ENCODE results near the gene FAAH.

FAAH gene

GRCh38 chr1:46451948-46452930 is 58.1 kb downstream of the FAAH start:
- FAIRE-seq = no peak

DNA sequence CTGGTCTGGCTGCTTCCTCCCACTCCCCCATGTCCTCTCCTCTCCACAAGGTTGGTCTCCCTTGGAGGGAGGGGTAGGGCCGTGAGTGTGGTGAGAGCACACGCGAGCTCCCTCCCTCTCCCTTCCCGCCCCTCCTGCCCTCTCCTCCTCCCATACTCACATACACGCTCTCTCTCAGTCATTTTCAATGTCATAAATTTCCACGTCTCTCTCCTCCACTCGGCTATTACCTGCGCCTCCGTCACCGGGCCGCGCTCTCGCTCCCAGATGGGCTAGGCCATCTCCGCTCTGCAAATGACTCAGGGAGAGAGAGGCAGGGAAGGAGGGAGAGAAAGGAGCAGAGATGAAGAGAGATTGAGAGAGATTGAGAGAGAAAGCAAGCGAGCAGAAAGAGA is 58.8 kb downstream of the FAAH start:
- no peak for FAIRE-seq

- FAIRE-seq = no peak
These were observed 59.3 kb downstream of the FAAH start for GRCh38 chr1:46453449-46453848.

DNA sequence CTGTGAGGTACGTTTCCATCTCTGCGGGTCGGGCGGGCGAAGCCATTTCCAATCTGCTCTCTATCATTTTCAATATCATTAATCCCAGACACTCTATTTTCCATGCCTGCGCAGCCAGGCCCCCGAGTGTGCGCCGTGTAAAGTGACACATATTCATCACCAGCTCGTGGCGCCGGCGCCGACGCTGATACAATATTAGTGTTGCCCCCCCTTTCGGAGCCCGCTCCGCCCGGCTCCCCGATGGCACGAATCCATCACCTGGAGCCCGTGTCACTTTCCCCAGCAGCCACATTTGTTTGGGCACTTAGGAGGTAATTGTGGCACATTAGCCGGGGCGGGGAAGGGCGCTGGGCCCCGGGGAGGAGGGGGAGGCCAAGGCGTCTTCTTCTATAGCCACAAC is 61.8 kb downstream of the FAAH start:
- no peak for FAIRE-seq

GRCh38 chr1:46456411-46456963 is 62.4 kb downstream of the FAAH start:
- FAIRE-seq = no peak

- no peak for FAIRE-seq
These were observed 63.1 kb downstream of the FAAH start for GRCh38 chr1:46457178-46457577.

DNA sequence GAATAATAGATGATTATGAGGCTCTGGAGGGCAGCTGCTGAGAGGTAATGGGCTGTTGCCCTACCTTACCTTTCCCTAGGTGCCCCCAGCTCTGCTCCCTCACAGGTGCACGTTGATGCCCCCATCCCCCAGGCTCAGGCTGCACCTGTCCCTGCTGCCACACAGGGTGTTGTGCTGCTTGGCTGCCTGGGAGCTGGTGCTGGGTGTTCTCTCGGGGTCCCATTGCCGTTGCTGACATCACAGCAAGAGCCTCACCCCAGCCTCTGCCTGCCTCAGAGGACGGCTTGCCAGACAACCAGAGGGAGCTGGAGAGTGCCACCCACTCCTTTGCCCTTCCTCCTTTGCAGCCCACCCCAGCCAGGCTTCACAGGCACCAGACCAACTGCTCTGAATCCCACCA is 64.1 kb downstream of the FAAH start:
- no peak for FAIRE-seq

DNA sequence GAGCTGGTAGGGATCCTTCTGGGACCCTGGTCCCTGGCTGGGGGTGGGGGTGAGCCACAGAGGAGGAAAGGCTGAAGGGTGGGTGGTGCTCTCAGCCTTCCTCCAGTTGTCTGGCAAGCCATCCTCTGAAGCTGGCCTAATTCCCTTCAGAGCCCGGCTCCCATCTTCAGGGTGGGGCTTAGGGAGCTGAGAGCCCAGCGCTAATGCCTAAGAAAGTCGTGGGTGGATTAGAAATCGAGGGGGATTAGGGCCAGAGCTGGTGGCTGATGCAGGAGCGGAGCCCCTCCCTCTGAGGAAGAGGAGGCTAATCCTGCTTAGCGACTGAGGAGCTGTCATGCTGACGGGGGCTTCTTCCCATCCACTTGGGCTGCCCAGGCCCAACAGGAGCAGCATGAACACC is 64.7 kb downstream of the FAAH start:
- FAIRE-seq = no peak

- FAIRE-seq = no peak
These were observed 65.2 kb downstream of the FAAH start for GRCh38 chr1:46459315-46459714.

DNA sequence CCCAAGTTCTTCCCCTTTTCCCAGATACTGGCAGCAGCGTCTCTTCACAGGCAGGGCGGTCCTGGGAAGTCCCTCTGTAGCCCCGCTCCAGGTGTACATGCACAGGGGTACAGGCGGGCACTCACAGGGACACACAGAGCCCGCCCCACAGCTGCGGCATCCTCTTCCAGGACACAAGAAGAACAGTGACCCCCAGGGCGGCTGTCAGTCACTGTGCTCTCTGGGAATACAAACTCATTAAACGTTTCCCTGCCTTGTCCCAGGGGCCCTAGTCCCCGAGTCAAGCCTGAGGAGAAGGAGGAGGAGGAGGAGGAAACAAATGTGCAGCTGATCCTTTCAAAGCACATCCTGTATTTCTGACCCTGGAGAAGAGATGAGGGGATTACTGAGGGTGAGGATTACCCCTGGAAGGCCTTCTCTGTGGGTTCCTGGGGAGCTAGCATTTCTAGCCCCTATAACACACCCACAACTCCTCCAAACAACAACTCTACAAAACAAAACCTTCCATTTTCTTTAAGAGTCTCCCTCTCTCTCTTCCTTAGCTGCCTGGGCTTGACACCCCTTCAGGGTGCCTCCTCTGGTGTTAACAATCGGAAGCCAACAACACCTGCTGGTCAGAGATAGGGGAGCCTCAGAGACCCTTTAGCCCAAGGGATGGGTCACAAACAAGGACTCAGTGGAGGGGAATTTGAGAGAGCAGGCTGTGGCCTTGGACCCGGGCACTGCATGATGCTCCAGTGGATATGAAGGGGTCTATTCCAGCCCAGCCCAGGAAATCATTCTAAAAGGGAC is 67.1 kb downstream of the FAAH start:
- no peak for FAIRE-seq

DNA sequence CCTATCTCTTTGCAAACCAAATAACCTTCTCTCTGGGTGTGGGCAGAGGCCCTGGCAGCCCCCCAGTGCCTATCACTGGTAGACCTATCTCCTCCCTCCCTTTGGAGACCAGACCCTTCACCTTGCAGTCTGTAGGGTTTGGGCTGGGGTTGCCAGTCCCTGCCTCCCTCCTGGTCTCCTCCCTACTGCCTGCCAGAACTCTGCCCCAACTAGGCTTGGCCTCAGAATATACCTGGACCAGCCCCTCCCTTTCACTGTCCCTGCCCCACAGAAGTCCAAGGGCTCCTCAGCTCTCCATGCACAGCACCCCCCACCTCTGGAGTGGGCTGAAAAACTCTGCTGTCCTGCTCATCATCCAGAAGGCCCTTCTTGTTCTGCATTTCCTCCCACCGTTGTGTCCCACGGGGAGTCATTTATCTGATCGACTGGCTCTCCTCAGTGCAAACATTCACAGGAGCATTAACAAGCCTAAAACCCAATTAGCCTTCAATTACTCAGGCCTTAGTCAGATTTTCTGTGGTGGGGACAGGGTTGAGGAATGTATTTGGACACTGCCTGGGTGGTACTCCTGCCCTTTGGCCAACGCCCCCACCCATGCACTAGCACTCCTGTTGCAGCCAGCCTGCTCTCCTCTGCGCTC is 67.8 kb downstream of the FAAH start:
- FAIRE-seq = no peak

All from G401.6 (cell line).